ENCODE results near the gene TNIK. TPM values are rescaled to one million over a fixed set of nuclear protein-coding genes. Genes with fewer than 3 reads are reported as not detected.

TNIK gene
- total RNA-seq, 1 experiment from 2014 or later: 22.4 TPM

DNA sequence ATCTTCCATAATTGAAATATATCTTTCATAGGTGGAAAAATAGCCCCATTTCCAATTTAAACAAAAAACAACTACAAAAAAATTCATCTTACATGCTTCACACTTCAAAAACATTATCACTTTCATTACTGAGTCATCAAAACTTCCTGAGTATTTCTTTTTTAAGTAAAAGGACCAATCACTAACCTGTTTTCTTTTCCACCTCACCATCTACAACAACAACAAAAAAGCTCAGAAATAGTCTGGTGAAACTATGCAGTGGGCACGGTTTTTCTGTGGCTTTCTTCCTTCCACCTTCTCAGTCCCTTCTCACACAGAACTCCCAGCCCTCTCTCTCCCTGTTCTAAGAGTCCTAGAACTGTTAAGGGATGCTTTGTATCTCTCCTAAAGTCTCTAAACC, 20.3 kb upstream of the TNIK start:
- no peak overlapping the region for H3K27ac Mint-ChIP-seq (ENCODE audit: unreplicated experiment)
- peaks cover 7% of the 10 kb centered on the region for H3K4me1 Mint-ChIP-seq (ENCODE audit: low read depth, unreplicated experiment)
- Histone ChIP-seq H3K4me3 (ENCODE audit: low read depth, low read length) (no peak overlapping the region), H3K27me3 (replicated peaks; ENCODE audit: control insufficient read depth, insufficient read depth, low read length) (no peaks in the 10 kb centered on the region), H3K36me3 (ENCODE audit: control insufficient read depth, insufficient read depth, low read length) (no peaks in the 10 kb centered on the region), H3K9me3 (no peaks in the 10 kb centered on the region), H3K4me1 (no peaks in the 10 kb centered on the region)
- TF ChIP-seq, protein P1, sequence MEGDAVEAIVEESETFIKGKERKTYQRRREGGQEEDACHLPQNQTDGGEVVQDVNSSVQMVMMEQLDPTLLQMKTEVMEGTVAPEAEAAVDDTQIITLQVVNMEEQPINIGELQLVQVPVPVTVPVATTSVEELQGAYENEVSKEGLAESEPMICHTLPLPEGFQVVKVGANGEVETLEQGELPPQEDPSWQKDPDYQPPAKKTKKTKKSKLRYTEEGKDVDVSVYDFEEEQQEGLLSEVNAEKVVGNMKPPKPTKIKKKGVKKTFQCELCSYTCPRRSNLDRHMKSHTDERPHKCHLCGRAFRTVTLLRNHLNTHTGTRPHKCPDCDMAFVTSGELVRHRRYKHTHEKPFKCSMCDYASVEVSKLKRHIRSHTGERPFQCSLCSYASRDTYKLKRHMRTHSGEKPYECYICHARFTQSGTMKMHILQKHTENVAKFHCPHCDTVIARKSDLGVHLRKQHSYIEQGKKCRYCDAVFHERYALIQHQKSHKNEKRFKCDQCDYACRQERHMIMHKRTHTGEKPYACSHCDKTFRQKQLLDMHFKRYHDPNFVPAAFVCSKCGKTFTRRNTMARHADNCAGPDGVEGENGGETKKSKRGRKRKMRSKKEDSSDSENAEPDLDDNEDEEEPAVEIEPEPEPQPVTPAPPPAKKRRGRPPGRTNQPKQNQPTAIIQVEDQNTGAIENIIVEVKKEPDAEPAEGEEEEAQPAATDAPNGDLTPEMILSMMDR (IDR thresholded peaks at IDR 0.05; ENCODE audit: insufficient read depth in 1 of 2, low read depth in 1 of 2, low read length in 1 of 2, severe bottlenecking in 1 of 2, unreplicated experiment in 1 of 2): no peak
- H3K9me3 Mint-ChIP-seq (ENCODE audit: unreplicated experiment): no peaks in the 10 kb centered on the region
- intact Hi-C loops (cut with micrococcal nuclease; ENCODE audit: unreplicated experiment): no loop called here
- no peaks in the 10 kb centered on the region for H3K36me3 Mint-ChIP-seq (ENCODE audit: insufficient read depth, unreplicated experiment)
- no peak for DNase-seq
- BruUV-seq (replicated peaks): no TSS peak
- no peak overlapping the region for H3K4me3 Mint-ChIP-seq (ENCODE audit: unreplicated experiment)
- POLR2A ChIA-PET: no interaction called here
- H3K27me3 Mint-ChIP-seq (ENCODE audit: insufficient read depth, unreplicated experiment): no peaks in the 10 kb centered on the region
- CTCF ChIA-PET: no interaction called here

GRCh38 chr3:171476532-171477102, 16.4 kb upstream of the TNIK start:
- Histone ChIP-seq H3K4me1 (peaks cover 12% of the 10 kb centered on the region), H3K27me3 (replicated peaks; ENCODE audit: control insufficient read depth, insufficient read depth, low read length) (no peaks in the 10 kb centered on the region), H3K9me3 (no peaks in the 10 kb centered on the region; the same call in 1 of the 2 replicates), H3K36me3 (ENCODE audit: control insufficient read depth, insufficient read depth, low read length) (no peaks in the 10 kb centered on the region), H3K4me3 (ENCODE audit: low read depth, low read length) (no peak overlapping the region)
- no peak for DNase-seq
- intact Hi-C loops (cut with micrococcal nuclease; ENCODE audit: unreplicated experiment): no loop called here
- Mint-ChIP-seq H3K27me3 (ENCODE audit: insufficient read depth, unreplicated experiment) (no peaks in the 10 kb centered on the region), H3K4me1 (ENCODE audit: low read depth, unreplicated experiment) (peaks cover 14% of the 10 kb centered on the region), H3K9me3 (ENCODE audit: unreplicated experiment) (no peaks in the 10 kb centered on the region), H3K4me3 (ENCODE audit: unreplicated experiment) (no peak overlapping the region), H3K36me3 (ENCODE audit: insufficient read depth, unreplicated experiment) (no peaks in the 10 kb centered on the region), H3K27ac (ENCODE audit: unreplicated experiment) (no peak overlapping the region)
- ChIA-PET CTCF (no interaction called here), POLR2A (no interaction called here)
- TF ChIP-seq, protein P1 (IDR thresholded peaks at IDR 0.05; ENCODE audit: insufficient read depth in 1 of 2, low read depth in 1 of 2, low read length in 1 of 2, severe bottlenecking in 1 of 2, unreplicated experiment in 1 of 2): no peak
- BruUV-seq (replicated peaks): no TSS peak

- H3K36me3 Mint-ChIP-seq (ENCODE audit: insufficient read depth, unreplicated experiment): no peaks in the 10 kb centered on the region
- no peak overlapping the region for H3K4me3 Mint-ChIP-seq (ENCODE audit: unreplicated experiment)
- H3K9me3 ChIP-seq: no peaks in the 10 kb centered on the region; the same call in 1 of the 2 replicates
- peaks cover 50% of the 10 kb centered on the region for H3K4me1 ChIP-seq
- ChIA-PET POLR2A (no interaction called here), CTCF (no interaction called here)
- H3K27me3 Mint-ChIP-seq (ENCODE audit: insufficient read depth, unreplicated experiment): no peaks in the 10 kb centered on the region
- intact Hi-C loops (cut with micrococcal nuclease; ENCODE audit: unreplicated experiment): no loop called here
- no TSS peak for BruUV-seq (replicated peaks)
- peaks cover 17% of the 10 kb centered on the region for H3K4me1 Mint-ChIP-seq (ENCODE audit: low read depth, unreplicated experiment)
- TF ChIP-seq, protein P1 (IDR thresholded peaks at IDR 0.05; ENCODE audit: insufficient read depth in 1 of 2, low read depth in 1 of 2, low read length in 1 of 2, severe bottlenecking in 1 of 2, unreplicated experiment in 1 of 2): no peak
- H3K4me3 ChIP-seq (ENCODE audit: low read depth, low read length): no peak overlapping the region
- H3K27ac Mint-ChIP-seq (ENCODE audit: unreplicated experiment): no peak overlapping the region
- DNase-seq: no peak
- H3K36me3 ChIP-seq (ENCODE audit: control insufficient read depth, insufficient read depth, low read length): no peaks in the 10 kb centered on the region
- H3K27me3 ChIP-seq (replicated peaks; ENCODE audit: control insufficient read depth, insufficient read depth, low read length): no peaks in the 10 kb centered on the region
- H3K9me3 Mint-ChIP-seq (ENCODE audit: unreplicated experiment): no peaks in the 10 kb centered on the region
Measured at GRCh38 chr3:171472552-171472951, 12.3 kb upstream of the TNIK start.

Data from Caco-2 (cell line).